Endothelial cell of umbilical vein (primary cell): ENCODE measurements around the gene AKR1C4. TPM values are rescaled to one million over a fixed set of nuclear protein-coding genes. Genes with fewer than 3 reads are reported as not detected.

ENCODE experiments used
- BruUV-seq: library from RNA; stranded (reverse); fragments of 400-500 nt; replicated peaks from 2 replicates; lab custom pipeline; 2021; lab: Mats Ljungman, UMichigan
- CTCF ChIA-PET: fragments of 300-600, 350-600 bp; sonication (Branson Sonifier 250); formaldehyde crosslinking; loops from one replicate; lab custom pipeline; 2021; ENCODE audit warnings: antibody characterized with exemption, inconsistent platforms; lab: Charles Lee
- POLR2A ChIA-PET: fragments of 300-600, 350-600 bp; sonication (Branson Sonifier 250); formaldehyde crosslinking; loops from one replicate; lab custom pipeline; 2021; ENCODE audit warnings: antibody characterized with exemption, inconsistent platforms; lab: Charles Lee
- DNase-seq: peaks from one replicate; pipeline ENCODE4 v3.0.0-alpha.2; 2011; ENCODE audit warnings: low read depth, low spot score
- FAIRE-seq: peaks from 2 replicates; lab custom pipeline; 2011; peaks lifted over from hg19 to GRCh38; lab: Jason Lieb, UNC
- H2AFZ ChIP-seq: 2 replicates; pipeline ENCODE4 v1.6.0; 2012; ENCODE audit warnings: low read depth, low read length, control low read depth, inconsistent platforms
- H3K27ac ChIP-seq: 2 replicates; pipeline ENCODE4 v1.5.1; 2011; ENCODE audit warnings: low read depth, mild to moderate bottlenecking, control low read depth, low read length, moderate library complexity; ENCODE audit not compliant: insufficient read depth
- H3K27me3 ChIP-seq, 2 experiments: 2 replicates each; pipeline versions ENCODE4 v1.6.0 to v1.6.1; 2011; ENCODE audit warnings: low read length in 2 of 2, mixed read lengths in 1 of 2; ENCODE audit not compliant: control insufficient read depth in 2 of 2, insufficient read depth in 2 of 2
- H3K36me3 ChIP-seq, 2 experiments: 2 replicates in 1 of 2; 3 replicates in 1 of 2; pipeline ENCODE4 v1.5.1; 2011; ENCODE audit warnings: low read length in 2 of 2, mild to moderate bottlenecking in 1 of 2, moderate library complexity in 1 of 2; ENCODE audit not compliant: control insufficient read depth in 2 of 2, insufficient read depth in 2 of 2; ENCODE audit errors: extremely low read depth in 1 of 2
- H3K4me1 ChIP-seq: 3 replicates; pipeline ENCODE4 v1.5.1; 2011; ENCODE audit warnings: mild to moderate bottlenecking, low read length; ENCODE audit not compliant: control insufficient read depth, insufficient read depth; ENCODE audit errors: extremely low read depth
- H3K4me2 ChIP-seq: 2 replicates; pipeline ENCODE4 v1.6.1; 2011; ENCODE audit warnings: low read length, control low read depth, mixed read lengths; ENCODE audit not compliant: insufficient read depth
- H3K4me3 ChIP-seq, 3 experiments: fragments of 200-600 bp in 1 of 3; sonication (generic), shearing (Covaris generic) in 1 of 3; replicated peaks in 1 of 3; 2 replicates each; pipeline ENCODE4 v1.5.1; 2011 to 2016; ENCODE audit warnings: control low read depth in 3 of 3, low read length in 3 of 3, mild to moderate bottlenecking in 2 of 3, inconsistent platforms in 1 of 3, low read depth in 1 of 3, moderate library complexity in 1 of 3; ENCODE audit not compliant: insufficient read depth in 1 of 3
- H3K79me2 ChIP-seq: 2 replicates; pipeline ENCODE4 v1.6.0; 2012; ENCODE audit warnings: low read length, inconsistent platforms; ENCODE audit not compliant: control insufficient read depth, insufficient read depth
- H3K9ac ChIP-seq: replicated peaks from 2 replicates; pipeline ENCODE3; 2011; ENCODE audit warnings: low read length, control low read depth; ENCODE audit not compliant: insufficient read depth; ENCODE audit errors: extremely low read depth
- H3K9me1 ChIP-seq: replicated peaks from 3 replicates; pipeline ENCODE4 v1.6.0; 2011; ENCODE audit warnings: mild to moderate bottlenecking, low read length; ENCODE audit not compliant: control insufficient read depth, insufficient read depth; ENCODE audit errors: extremely low read depth
- H3K9me3 ChIP-seq: replicated peaks from 2 replicates; pipeline ENCODE4 v1.5.1; 2012; ENCODE audit warnings: low read length, inconsistent platforms; ENCODE audit not compliant: control insufficient read depth, insufficient read depth
- H4K20me1 ChIP-seq: replicated peaks from 2 replicates; pipeline ENCODE3; 2011; ENCODE audit warnings: mild to moderate bottlenecking, low read length; ENCODE audit not compliant: control insufficient read depth, insufficient read depth; ENCODE audit errors: extremely low read depth
- FOS ChIP-seq: IDR thresholded peaks from 2 replicates; pipeline ENCODE4 v1.6.1; 2011; ENCODE audit warnings: mild to moderate bottlenecking, low read length, moderate library complexity, borderline replicate concordance; ENCODE audit not compliant: insufficient read depth
- JUN ChIP-seq: IDR thresholded peaks from 2 replicates; pipeline ENCODE4 v1.6.1; 2011; ENCODE audit warnings: borderline replicate concordance, low read depth; ENCODE audit not compliant: insufficient read length, insufficient read depth
- MYC ChIP-seq: IDR thresholded peaks from one replicate; pipeline ENCODE4 v1.6.1; 2011; ENCODE audit warnings: mild to moderate bottlenecking, low read depth, low read length
- POLR2A ChIP-seq: IDR thresholded peaks from 2 replicates; pipeline ENCODE4 v1.6.1; 2012; ENCODE audit warnings: low read depth, mild to moderate bottlenecking, control low read depth, low read length
- POLR2AphosphoS5 ChIP-seq: IDR thresholded peaks from 2 replicates; pipeline ENCODE4 v1.6.1; 2012; ENCODE audit warnings: low read depth, mild to moderate bottlenecking, control low read depth, low read length, moderate library complexity; ENCODE audit not compliant: insufficient read depth
- dilution Hi-C: fragments of 300-500 bp; cut with MboI; formaldehyde crosslinking; loops from one replicate; pipeline ENCODE4 v1.15.0; 2019; ENCODE audit warnings: low sequenced_read_pairs; ENCODE audit not compliant: extremely low pct_ligation_motif_present
- intact Hi-C: fragments of 100-400 bp; cut with micrococcal nuclease; formaldehyde crosslinking; loops from one replicate; pipeline ENCODE4 v1.10.0; 2022
- polyA plus RNA-seq, 4 experiments: library from polyadenylated mRNA; depleted of rRNA in 3 of 4; stranded (reverse) in 3 of 4; unstranded in 1 of 4; fragments of >200 nt; gene quantifications; 2 replicates each; pipeline versions ENCODE4 v1.2.1 to v1.2.3, GENCODE V29; 2011 to 2012; ENCODE audit warnings: missing spikeins in 1 of 4
- total RNA-seq: library from RNA; stranded (reverse); gene quantifications from 2 replicates; pipeline ENCODE4 v1.2.3, GENCODE V29; 2021
- TF ChIP-seq, protein P1 (sequence below), 2 donors: IDR thresholded peaks; 1 replicate in 1 of 2; 2 replicates in 1 of 2; pipeline ENCODE4 v1.5.1; 2011; ENCODE audit warnings: low read length in 2 of 2, mild to moderate bottlenecking in 2 of 2, moderate library complexity in 2 of 2, control low read depth in 1 of 2, inconsistent platforms in 1 of 2, low read depth in 1 of 2; ENCODE audit not compliant: insufficient read depth in 1 of 2; ENCODE audit errors: extremely low read depth in 1 of 2
- TF ChIP-seq, protein P2 (sequence below): IDR thresholded peaks from 2 replicates; pipeline ENCODE4 v1.6.1; 2011; ENCODE audit not compliant: insufficient read depth, insufficient read length

Gene AKR1C4
- total and polyA plus RNA-seq, 2 donors (not counting 3 experiments of a cell fraction or from before 2014, with no cell fraction given): not detected

DNA sequence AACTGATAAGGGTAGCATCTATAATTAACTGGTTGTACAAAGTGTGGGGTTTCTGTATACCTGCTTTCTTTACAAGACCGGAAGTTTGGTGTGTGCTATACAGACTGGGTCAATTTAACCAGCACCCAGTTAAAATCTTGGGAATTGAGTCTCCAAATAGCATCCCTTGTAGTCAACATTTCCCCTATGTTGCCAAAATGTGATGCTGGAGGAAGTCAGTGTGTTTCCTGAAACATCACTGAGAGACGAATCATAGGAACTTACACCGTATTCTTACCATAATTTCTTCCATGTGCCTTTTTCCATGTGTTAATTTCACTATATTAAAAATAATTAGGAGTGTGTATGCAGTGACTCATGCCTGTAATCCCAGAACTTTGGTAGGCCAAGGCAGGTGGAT is 1.7 kb downstream of the AKR1C4 start:
- no peaks in the 10 kb centered on the region for H3K4me1 ChIP-seq
- H3K27ac ChIP-seq: no peak overlapping the region
- no peaks in the 10 kb centered on the region for H3K79me2 ChIP-seq
- H3K4me2 ChIP-seq: no peak overlapping the region
- no peaks in the 10 kb centered on the region for H3K36me3 ChIP-seq
- BruUV-seq: no TSS peak
- no peak overlapping the region for H3K9ac ChIP-seq
- dilution Hi-C loops (no loop called here), intact Hi-C loops (no loop called here)
- no peak overlapping the region for H3K4me3 ChIP-seq
- ChIA-PET CTCF (no interaction called here), POLR2A (no interaction called here)
- no peaks in the 10 kb centered on the region for H3K9me1 ChIP-seq
- no peak for TF ChIP-seq POLR2AphosphoS5
- TF ChIP-seq, protein P1, sequence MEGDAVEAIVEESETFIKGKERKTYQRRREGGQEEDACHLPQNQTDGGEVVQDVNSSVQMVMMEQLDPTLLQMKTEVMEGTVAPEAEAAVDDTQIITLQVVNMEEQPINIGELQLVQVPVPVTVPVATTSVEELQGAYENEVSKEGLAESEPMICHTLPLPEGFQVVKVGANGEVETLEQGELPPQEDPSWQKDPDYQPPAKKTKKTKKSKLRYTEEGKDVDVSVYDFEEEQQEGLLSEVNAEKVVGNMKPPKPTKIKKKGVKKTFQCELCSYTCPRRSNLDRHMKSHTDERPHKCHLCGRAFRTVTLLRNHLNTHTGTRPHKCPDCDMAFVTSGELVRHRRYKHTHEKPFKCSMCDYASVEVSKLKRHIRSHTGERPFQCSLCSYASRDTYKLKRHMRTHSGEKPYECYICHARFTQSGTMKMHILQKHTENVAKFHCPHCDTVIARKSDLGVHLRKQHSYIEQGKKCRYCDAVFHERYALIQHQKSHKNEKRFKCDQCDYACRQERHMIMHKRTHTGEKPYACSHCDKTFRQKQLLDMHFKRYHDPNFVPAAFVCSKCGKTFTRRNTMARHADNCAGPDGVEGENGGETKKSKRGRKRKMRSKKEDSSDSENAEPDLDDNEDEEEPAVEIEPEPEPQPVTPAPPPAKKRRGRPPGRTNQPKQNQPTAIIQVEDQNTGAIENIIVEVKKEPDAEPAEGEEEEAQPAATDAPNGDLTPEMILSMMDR (IDR thresholded peaks at IDR 0.05; ENCODE audit: extremely low read depth in 1 of 2, insufficient read depth in 1 of 2, low read depth in 1 of 2, low read length in 2 of 2): no peak
- TF ChIP-seq JUN: no peak
- no peak for TF ChIP-seq MYC
- TF ChIP-seq, protein P2, sequence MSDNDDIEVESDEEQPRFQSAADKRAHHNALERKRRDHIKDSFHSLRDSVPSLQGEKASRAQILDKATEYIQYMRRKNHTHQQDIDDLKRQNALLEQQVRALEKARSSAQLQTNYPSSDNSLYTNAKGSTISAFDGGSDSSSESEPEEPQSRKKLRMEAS: no peak
- TF ChIP-seq POLR2A: no peak
- no peak for TF ChIP-seq FOS
- DNase-seq (no peak), FAIRE-seq (no peak)
- H4K20me1 ChIP-seq: no peaks in the 10 kb centered on the region
- no peaks in the 10 kb centered on the region for H3K27me3 ChIP-seq
- no peak overlapping the region for H2AFZ ChIP-seq
- H3K9me3 ChIP-seq: no peaks in the 10 kb centered on the region

DNA sequence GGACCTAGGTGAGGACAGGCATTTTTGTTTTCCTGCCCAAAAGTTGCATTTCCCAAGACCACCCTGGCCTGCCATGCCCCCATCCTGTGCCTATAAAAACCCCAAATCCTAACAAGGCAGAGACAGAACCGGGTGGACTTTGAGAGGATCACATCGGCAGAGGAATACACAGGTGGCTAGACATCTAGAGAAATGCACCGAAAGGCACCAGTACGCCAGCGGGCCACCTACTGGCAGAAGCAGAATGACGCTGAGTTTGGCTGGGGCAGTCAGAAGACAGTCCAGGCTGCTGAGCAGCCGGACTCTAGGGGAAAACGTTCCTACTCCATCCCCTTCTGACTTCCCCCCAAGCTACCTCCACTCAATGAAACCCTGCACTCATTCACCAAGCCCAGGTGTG is 2.8 kb downstream of the AKR1C4 start:
- no peak overlapping the region for H3K4me3 ChIP-seq
- H3K36me3 ChIP-seq: no peaks in the 10 kb centered on the region
- TF ChIP-seq POLR2AphosphoS5: no peak
- TF ChIP-seq, protein P1 (IDR thresholded peaks at IDR 0.05; ENCODE audit: extremely low read depth in 1 of 2, insufficient read depth in 1 of 2, low read depth in 1 of 2, low read length in 2 of 2): no peak
- TF ChIP-seq, protein P2: no peak
- no peak for TF ChIP-seq JUN
- H2AFZ ChIP-seq: no peak overlapping the region
- dilution Hi-C loops: no loop called here
- intact Hi-C loops: no loop called here
- FAIRE-seq (no peak), DNase-seq (no peak)
- H3K9me1 ChIP-seq: no peaks in the 10 kb centered on the region
- ChIA-PET POLR2A (no interaction called here), CTCF (no interaction called here)
- H3K4me2 ChIP-seq: no peak overlapping the region
- no peaks in the 10 kb centered on the region for H3K9me3 ChIP-seq
- no peaks in the 10 kb centered on the region for H3K27me3 ChIP-seq
- H3K27ac ChIP-seq: no peak overlapping the region
- no peak overlapping the region for H3K9ac ChIP-seq
- H3K79me2 ChIP-seq: no peaks in the 10 kb centered on the region
- H4K20me1 ChIP-seq: no peaks in the 10 kb centered on the region
- BruUV-seq: no TSS peak
- no peaks in the 10 kb centered on the region for H3K4me1 ChIP-seq
